ENCODE data around the gene GRIK5. TPM values are rescaled to one million over a fixed set of nuclear protein-coding genes. Genes with fewer than 3 reads are reported as not detected.

Gene GRIK5
- total and polyA plus RNA-seq, 2 of the 8 experiments (the other 6 are each of a cell fraction or from before 2014, with no cell fraction given): 17.8 to 42.9 TPM

GRCh38 chr19:42064432-42064831 lies 5.6 kb downstream of the GRIK5 start:
- Histone ChIP-seq H3K4me2 (ENCODE audit: insufficient read depth in 1 of 2, low read depth in 2 of 2, low read length in 2 of 2) (no peak overlapping the region), H2BK15ac (ENCODE audit: low read length) (no peak overlapping the region), H3K4ac (replicated peaks; ENCODE audit: insufficient read length, low read depth, low read length) (no peak overlapping the region), H3K18ac (ENCODE audit: extremely low read depth, low read length) (no peak overlapping the region), H3K14ac (ENCODE audit: insufficient read length) (no peak overlapping the region), H2BK20ac (ENCODE audit: low read length) (no peak overlapping the region), H2BK12ac (ENCODE audit: low read depth, low read length) (no peak overlapping the region), H3K23me2 (ENCODE audit: low read depth, low read length) (peaks cover 11% of the 10 kb centered on the region; the same call in 1 of the 2 replicates), H3K23ac (ENCODE audit: insufficient read length) (no peak overlapping the region), H3K4me1 (replicated peaks in 1 of 4; ENCODE audit: control insufficient read depth in 3 of 4, insufficient read depth in 4 of 4, low read length in 3 of 4) (peaks cover 0 to 16% (median 5%) of the 10 kb centered on the region in 4 experiments; a peak in 6 of 7 replicates), H2BK120ac (replicated peaks; ENCODE audit: low read depth, low read length) (no peak overlapping the region), H3K56ac (replicated peaks; ENCODE audit: insufficient read length, low read depth, low read length) (no peak overlapping the region), H3K27ac (ENCODE audit: low read depth, low read length) (no peak overlapping the region), H3K9ac (replicated peaks in 1 of 4; ENCODE audit: extremely low read depth in 1 of 4, low read depth in 3 of 4, low read length in 3 of 4) (no peak overlapping the region), H3K4me3 (ENCODE audit: extremely low read depth in 1 of 4, insufficient read depth in 2 of 4, low read depth in 3 of 4, low read length in 4 of 4) (no peak overlapping the region), H2AK5ac (ENCODE audit: low read depth, low read length) (no peak overlapping the region), H3K79me2 (ENCODE audit: control insufficient read depth in 1 of 2, insufficient read depth in 2 of 2, low read length in 2 of 2) (peaks cover 0 to 23% of the 10 kb centered on the region in 2 experiments; a peak in 2 of 4 replicates), H4K20me1 (replicated peaks in 1 of 2; ENCODE audit: control insufficient read depth in 1 of 2, insufficient read depth in 2 of 2, low read length in 2 of 2) (peaks cover 3 to 17% of the 10 kb centered on the region in 2 experiments), H4K8ac (ENCODE audit: extremely low read depth, insufficient read depth, low read length) (no peak overlapping the region), H2BK5ac (ENCODE audit: low read depth, low read length) (no peak overlapping the region), H3K27me3 (replicated peaks in 1 of 4; ENCODE audit: control insufficient read depth in 3 of 4, extremely low read depth in 1 of 4, insufficient read depth in 3 of 4, low read length in 3 of 4) (no peaks in the 10 kb centered on the region), H3K36me3 (ENCODE audit: control insufficient read depth in 2 of 4, insufficient read depth in 4 of 4, low read length in 3 of 4) (peaks cover 13 to 50% (median 35%) of the 10 kb centered on the region in 4 experiments; a peak in 7 of 8 replicates), H4K5ac (ENCODE audit: insufficient read length, low read depth, low read length) (no peak overlapping the region), H4K91ac (replicated peaks; ENCODE audit: insufficient read length, low read length) (no peak overlapping the region), H3K9me3 (ENCODE audit: insufficient read depth in 2 of 2, low read depth in 1 of 2, low read length in 1 of 2) (no peaks in the 10 kb centered on the region), H2AFZ (ENCODE audit: low read length) (no peak overlapping the region), H3K79me1 (ENCODE audit: low read depth, low read length) (peaks cover 18% of the 10 kb centered on the region)
- FAIRE-seq: no peak
- CTCF ChIA-PET (ENCODE audit: partially characterized antibody): interaction anchor here (2.2 to 2.7 kb wide), 2 partner anchors 27 to 36 kb away, joined by 5 to 9 read pairs; no protein-coding TSS in a partner anchor
- no peak for DNase-seq (ENCODE audit: low read depth in 1 of 2, low spot score in 2 of 2)
- POLR2A ChIA-PET (ENCODE audit: partially characterized antibody): interaction anchor here (1.2 to 1.5 kb wide), 3 partner anchors 12 to 36 kb away, joined by 4 read pairs; partner anchors contain the start of gene ZNF574
- no peak for TF ChIP-seq CBX8 (IDR thresholded peaks at IDR 0.05; ENCODE audit: borderline replicate concordance, low read depth, low read length)
- TF ChIP-seq CHD2 (IDR thresholded peaks at IDR 0.05; ENCODE audit: low read length): no peak
- no peak for TF ChIP-seq KDM5A (IDR thresholded peaks at IDR 0.05; ENCODE audit: low read length)
- TF ChIP-seq JUND (IDR thresholded peaks at IDR 0.05; ENCODE audit: low read length): no peak
- no peak for TF ChIP-seq SP1 (IDR thresholded peaks at IDR 0.05; ENCODE audit: low read depth, low read length)
- no peak for TF ChIP-seq CHD1 (IDR thresholded peaks at IDR 0.05; ENCODE audit: low read depth, low read length)
- WGBS, 2 experiments (ENCODE audit: extremely low coverage in 1 of 2, insufficient coverage in 1 of 2, insufficient read length in 1 of 2, insufficient replicate concordance in 2 of 2, low coverage in 1 of 2, low lambda C conversion rate in 2 of 2, missing lambda C conversion rate in 1 of 2): 94% methylated on average over 6 of the region's 6 CpGs; no CpG with 5 or more reads in 1 of the 2 experiments
